H9 (cell line): Measurements from ENCODE around the gene MPC1. TPM values are rescaled to one million over a fixed set of nuclear protein-coding genes. Genes with fewer than 3 reads are reported as not detected.
"Not testable (repeated sequence)": the region's sequence is repeated elsewhere in the genome, so short reads cannot be mapped to it uniquely, and the experiment has no call there.

Experiments
- DNase-seq: peaks from one replicate; pipeline ENCODE4 v3.0.0-alpha.2; 2017
- H2AFZ ChIP-seq: one replicate; pipeline ENCODE4 v1.6.1; 2013; ENCODE audit warnings: mild to moderate bottlenecking, low read length, control low read depth, moderate library complexity
- H2AK5ac ChIP-seq: 2 replicates; pipeline ENCODE4 v1.6.1; 2013; ENCODE audit warnings: low read length, control low read depth, mixed read lengths; ENCODE audit not compliant: insufficient read length
- H2BK120ac ChIP-seq: one replicate; pipeline ENCODE4 v1.6.1; 2013; ENCODE audit warnings: low read depth, mild to moderate bottlenecking, low read length, control low read depth, inconsistent platforms; ENCODE audit not compliant: poor library complexity, severe bottlenecking
- H2BK12ac ChIP-seq: 2 replicates; pipeline ENCODE4 v1.6.1; 2013; ENCODE audit warnings: low read length, control low read depth, mixed read lengths, low read depth; ENCODE audit not compliant: insufficient read length
- H2BK15ac ChIP-seq: 2 replicates; pipeline ENCODE4 v1.6.1; 2013; ENCODE audit warnings: low read depth, low read length, control low read depth
- H2BK20ac ChIP-seq: one replicate; pipeline ENCODE4 v1.6.1; 2013; ENCODE audit warnings: low read depth, mild to moderate bottlenecking, low read length, control low read depth, inconsistent platforms; ENCODE audit not compliant: poor library complexity, severe bottlenecking
- H2BK5ac ChIP-seq: 2 replicates; pipeline ENCODE4 v1.6.1; 2013; ENCODE audit warnings: low read length, control low read depth, mixed read lengths; ENCODE audit not compliant: insufficient read length
- H3K14ac ChIP-seq: 2 replicates; pipeline ENCODE4 v1.6.1; 2013; ENCODE audit warnings: low read length, control low read depth; ENCODE audit not compliant: insufficient read depth
- H3K18ac ChIP-seq: 2 replicates; pipeline ENCODE4 v1.6.1; 2013; ENCODE audit warnings: low read depth, mild to moderate bottlenecking, mixed read lengths, low read length, control low read depth; ENCODE audit not compliant: insufficient read length
- H3K23ac ChIP-seq: 2 replicates; pipeline ENCODE4 v1.6.1; 2013; ENCODE audit warnings: low read length, control low read depth, mixed read lengths, low read depth; ENCODE audit not compliant: insufficient read length
- H3K23me2 ChIP-seq: 2 replicates; pipeline ENCODE4 v1.6.1; 2013; ENCODE audit warnings: low read depth, mild to moderate bottlenecking, mixed read lengths, low read length, control low read depth; ENCODE audit not compliant: insufficient read length, poor library complexity, severe bottlenecking
- H3K27ac ChIP-seq: 2 replicates; pipeline ENCODE4 v1.5.1; 2013; ENCODE audit warnings: low read length, control low read depth, mixed read lengths, low read depth; ENCODE audit not compliant: insufficient read length
- H3K27me3 ChIP-seq: 2 replicates; pipeline ENCODE4 v1.6.1; 2013; ENCODE audit warnings: low read length, control low read depth, inconsistent platforms; ENCODE audit not compliant: insufficient read depth
- H3K4ac ChIP-seq: 2 replicates; pipeline ENCODE4 v1.6.1; 2013; ENCODE audit warnings: low read depth, mild to moderate bottlenecking, control low read depth, inconsistent platforms, low read length, moderate library complexity
- H3K4me1 ChIP-seq: 2 replicates; pipeline ENCODE4 v1.6.1; 2013; ENCODE audit warnings: low read length, control low read depth, inconsistent platforms; ENCODE audit not compliant: insufficient read depth
- H3K4me2 ChIP-seq: 2 replicates; pipeline ENCODE4 v1.6.1; 2013; ENCODE audit warnings: low read length, control low read depth, mixed read lengths; ENCODE audit not compliant: insufficient read length, insufficient read depth
- H3K56ac ChIP-seq: 2 replicates; pipeline ENCODE4 v1.6.1; 2013; ENCODE audit warnings: low read depth, mild to moderate bottlenecking, mixed read lengths, low read length, control low read depth; ENCODE audit not compliant: insufficient read length
- H3K79me1 ChIP-seq: 2 replicates; pipeline ENCODE4 v1.6.1; 2013; ENCODE audit warnings: low read depth, mild to moderate bottlenecking, moderate library complexity, low read length, control low read depth, inconsistent platforms; ENCODE audit not compliant: insufficient read depth, poor library complexity, severe bottlenecking
- H3K79me2 ChIP-seq: 2 replicates; pipeline ENCODE4 v1.6.1; 2013; ENCODE audit warnings: low read length, control low read depth, inconsistent platforms; ENCODE audit not compliant: insufficient read depth
- H3K9ac ChIP-seq: 2 replicates; pipeline ENCODE4 v1.6.1; 2013; ENCODE audit warnings: low read length, control low read depth, mixed read lengths; ENCODE audit not compliant: insufficient read length; ENCODE audit errors: extremely low read depth
- H3K9me3 ChIP-seq: one replicate; pipeline ENCODE4 v1.6.1; 2013; ENCODE audit warnings: low read depth, low read length, inconsistent platforms; ENCODE audit not compliant: control insufficient read depth
- H3T11ph ChIP-seq: one replicate; pipeline ENCODE4 v1.6.1; 2013; ENCODE audit warnings: mild to moderate bottlenecking, low read length, control low read depth, inconsistent platforms
- H4K20me1 ChIP-seq: one replicate; pipeline ENCODE4 v1.6.1; 2013; ENCODE audit not compliant: control insufficient read depth, insufficient read length, insufficient read depth
- H4K5ac ChIP-seq: 2 replicates; pipeline ENCODE4 v1.6.1; 2013; ENCODE audit warnings: low read depth, mild to moderate bottlenecking, mixed read lengths, low read length, control low read depth; ENCODE audit not compliant: insufficient read length
- H4K8ac ChIP-seq: replicated peaks from 2 replicates; pipeline ENCODE4 v1.6.1; 2013; ENCODE audit warnings: low read length, control low read depth, mixed read lengths, low read depth; ENCODE audit not compliant: insufficient read length
- H4K91ac ChIP-seq: 2 replicates; pipeline ENCODE4 v1.6.1; 2013; ENCODE audit warnings: low read depth, mild to moderate bottlenecking, moderate library complexity, mixed read lengths, low read length, control low read depth; ENCODE audit not compliant: insufficient read length
- H3K27ac Mint-ChIP-seq, 3 experiments: 2 replicates in 2 of 3; 3 replicates in 1 of 3; pipeline ENCODE4 v1.8.0; 2020 to 2021; ENCODE audit warnings: mixed read lengths in 3 of 3, mild to moderate bottlenecking in 1 of 3, moderate library complexity in 1 of 3
- H3K27me3 Mint-ChIP-seq: 2 replicates; pipeline ENCODE4 v1.8.0; 2021; ENCODE audit warnings: low read depth, mild to moderate bottlenecking, moderate library complexity, mixed read lengths
- H3K36me3 Mint-ChIP-seq, 3 experiments: 2 replicates in 2 of 3; 3 replicates in 1 of 3; pipeline ENCODE4 v1.8.0; 2020 to 2021; ENCODE audit warnings: low read depth in 3 of 3, mixed read lengths in 3 of 3; ENCODE audit not compliant: insufficient read depth in 1 of 3
- H3K4me1 Mint-ChIP-seq, 2 experiments: 2 replicates each; pipeline ENCODE4 v1.8.0; 2020; ENCODE audit warnings: mixed read lengths in 2 of 2
- H3K4me3 Mint-ChIP-seq, 2 experiments: 2 replicates in 1 of 2; 3 replicates in 1 of 2; pipeline ENCODE4 v1.8.0; 2020 to 2021; ENCODE audit warnings: mild to moderate bottlenecking in 2 of 2, mixed read lengths in 2 of 2, moderate library complexity in 1 of 2
- H3K9me3 Mint-ChIP-seq, 2 experiments: 2 replicates in 1 of 2; 3 replicates in 1 of 2; pipeline ENCODE4 v1.8.0; 2020; ENCODE audit warnings: mild to moderate bottlenecking in 2 of 2, mixed read lengths in 2 of 2, moderate library complexity in 1 of 2
- WGBS: extraction: QIAGEN DNeasy Blood & Tissue Kit; methylation state at CpG from one replicate; pipeline ENCODE4 v1.1.7; 2013; ENCODE audit warnings: missing lambda C conversion rate, low lambda C conversion rate, mixed read lengths; ENCODE audit not compliant: insufficient read length; ENCODE audit errors: extremely low coverage; 5-methylcytosine and 5-hydroxymethylcytosine counted together
- total RNA-seq: library from RNA; stranded (reverse); gene quantifications from 2 replicates; pipeline ENCODE4 v1.2.1, GENCODE V29; 2021
- TF ChIP-seq, protein P1 (sequence below): fragments of 200-600 bp; sonication (generic); conservative IDR thresholded peaks from 3 replicates; pipeline ENCODE4 v1.8.0; 2021; ENCODE audit warnings: antibody characterized with exemption, mild to moderate bottlenecking

MPC1 gene
- total RNA-seq, 1 experiment from 2014 or later = 10.0 TPM

DNA sequence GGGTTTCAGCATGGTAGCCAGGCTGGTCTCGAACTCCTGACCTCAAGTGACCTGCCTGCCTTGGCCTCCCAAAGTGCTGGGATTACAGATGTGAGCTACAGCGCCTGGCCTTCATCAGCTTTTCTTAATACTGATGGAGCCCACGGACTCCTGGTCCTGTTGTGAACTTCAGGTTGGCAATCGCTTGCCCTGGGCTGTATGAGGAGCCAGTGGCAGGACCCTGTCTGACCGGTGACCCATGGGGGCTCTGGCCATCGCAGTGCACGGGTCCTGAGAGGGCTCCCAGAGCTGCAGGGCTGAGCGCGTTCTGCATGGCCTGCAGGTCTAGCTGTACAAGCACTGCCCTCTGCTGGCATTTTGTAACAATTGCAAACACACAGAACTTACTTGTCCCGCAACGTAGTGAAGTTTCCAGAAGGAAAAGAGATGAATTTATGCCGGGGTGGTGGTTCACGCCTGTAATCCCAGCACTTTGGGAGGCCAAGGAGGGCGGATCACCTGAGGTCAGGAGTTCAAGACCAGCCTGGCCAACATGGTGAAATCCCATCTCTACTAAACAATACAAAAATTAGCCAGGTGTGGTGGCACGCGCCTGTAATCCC, 18.0 kb upstream of the MPC1 start:
- TF ChIP-seq, protein P1, sequence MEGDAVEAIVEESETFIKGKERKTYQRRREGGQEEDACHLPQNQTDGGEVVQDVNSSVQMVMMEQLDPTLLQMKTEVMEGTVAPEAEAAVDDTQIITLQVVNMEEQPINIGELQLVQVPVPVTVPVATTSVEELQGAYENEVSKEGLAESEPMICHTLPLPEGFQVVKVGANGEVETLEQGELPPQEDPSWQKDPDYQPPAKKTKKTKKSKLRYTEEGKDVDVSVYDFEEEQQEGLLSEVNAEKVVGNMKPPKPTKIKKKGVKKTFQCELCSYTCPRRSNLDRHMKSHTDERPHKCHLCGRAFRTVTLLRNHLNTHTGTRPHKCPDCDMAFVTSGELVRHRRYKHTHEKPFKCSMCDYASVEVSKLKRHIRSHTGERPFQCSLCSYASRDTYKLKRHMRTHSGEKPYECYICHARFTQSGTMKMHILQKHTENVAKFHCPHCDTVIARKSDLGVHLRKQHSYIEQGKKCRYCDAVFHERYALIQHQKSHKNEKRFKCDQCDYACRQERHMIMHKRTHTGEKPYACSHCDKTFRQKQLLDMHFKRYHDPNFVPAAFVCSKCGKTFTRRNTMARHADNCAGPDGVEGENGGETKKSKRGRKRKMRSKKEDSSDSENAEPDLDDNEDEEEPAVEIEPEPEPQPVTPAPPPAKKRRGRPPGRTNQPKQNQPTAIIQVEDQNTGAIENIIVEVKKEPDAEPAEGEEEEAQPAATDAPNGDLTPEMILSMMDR = peak; percentile 82
- not testable (repeated sequence) for H3K36me3 Mint-ChIP-seq, H3K27ac ChIP-seq, H3K27ac Mint-ChIP-seq, H2BK20ac ChIP-seq, H3K4me1 ChIP-seq, H2AFZ ChIP-seq, H3K23me2 ChIP-seq, H4K91ac ChIP-seq, H3K27me3 ChIP-seq, H2BK5ac ChIP-seq, H3T11ph ChIP-seq, H3K9me3 Mint-ChIP-seq, H3K23ac ChIP-seq, H3K18ac ChIP-seq, H2BK15ac ChIP-seq, H3K14ac ChIP-seq, H3K9me3 ChIP-seq, H3K4ac ChIP-seq, H3K4me2 ChIP-seq, H3K9ac ChIP-seq, H4K8ac ChIP-seq, H3K79me2 ChIP-seq, H2AK5ac ChIP-seq, H2BK12ac ChIP-seq, H2BK120ac ChIP-seq, H3K56ac ChIP-seq, H3K4me1 Mint-ChIP-seq, H4K20me1 ChIP-seq, H3K79me1 ChIP-seq, H3K4me3 Mint-ChIP-seq, H4K5ac ChIP-seq
- no CpG with 5 or more reads among the region's 16 CpGs for WGBS
- peak; percentile 80 for DNase-seq
- H3K27me3 Mint-ChIP-seq = peaks cover 11% of the 10 kb centered on the region
